Neutrophil (primary cell): ENCODE measurements around the gene ITPK1.

Experiments used
- H3K27ac ChIP-seq: fragments of 200-600 bp; sonication (generic); 2 replicates; pipeline ENCODE4 v1.5.1; 2016; ENCODE audit warnings: mild to moderate bottlenecking, moderate library complexity
- H3K27me3 ChIP-seq: fragments of 200-600 bp; sonication (generic); 2 replicates; pipeline ENCODE4 v1.6.0; 2016; ENCODE audit warnings: mild to moderate bottlenecking
- H3K36me3 ChIP-seq: fragments of 200-600 bp; sonication (generic); 2 replicates; pipeline ENCODE4 v1.5.1; 2017
- H3K4me1 ChIP-seq, 2 experiments: fragments of 200-600 bp in 1 of 2; sonication (generic) in 1 of 2; 1 replicate in 1 of 2; 2 replicates in 1 of 2; pipeline versions ENCODE4 v1.5.1 to v1.6.1; 2013 to 2016; ENCODE audit warnings: low read depth in 1 of 2, low read length in 1 of 2, mild to moderate bottlenecking in 1 of 2, moderate library complexity in 1 of 2; ENCODE audit not compliant: control insufficient read depth in 1 of 2, insufficient read depth in 1 of 2
- H3K4me3 ChIP-seq, 2 experiments: fragments of 200-600 bp in 1 of 2; sonication (generic) in 1 of 2; 1 replicate in 1 of 2; 2 replicates in 1 of 2; pipeline ENCODE4 v1.5.1; 2013 to 2016; ENCODE audit warnings: low read depth in 1 of 2, low read length in 1 of 2, mild to moderate bottlenecking in 1 of 2, moderate library complexity in 1 of 2
- H3K9me3 ChIP-seq: fragments of 200-600 bp; sonication (generic); 2 replicates; pipeline ENCODE4 v1.5.1; 2016
- CTCF ChIP-seq: fragments of 200-600 bp; sonication (generic); IDR thresholded peaks from 2 replicates; pipeline ENCODE4 v1.5.1; 2016; ENCODE audit warnings: antibody characterized with exemption

ITPK1 gene

GRCh38 chr14:92945959-92946846, 169.5 kb downstream of the ITPK1 start:
- Histone ChIP-seq H3K36me3 (peaks cover 99% of the 10 kb centered on the region), H3K27me3 (no peaks in the 10 kb centered on the region), H3K27ac (no peak overlapping the region), H3K4me1 (no peaks in the 10 kb centered on the region), H3K4me3 (no peak overlapping the region), H3K9me3 (no peaks in the 10 kb centered on the region)
- TF ChIP-seq CTCF, result no peak

GRCh38 chr14:92945544-92945943, 170.2 kb downstream of the ITPK1 start:
- Histone ChIP-seq H3K27ac (no peak overlapping the region), H3K4me1 (no peaks in the 10 kb centered on the region), H3K36me3 (peaks cover 99% of the 10 kb centered on the region), H3K9me3 (no peaks in the 10 kb centered on the region), H3K4me3 (no peak overlapping the region), H3K27me3 (no peaks in the 10 kb centered on the region)
- no peak for TF ChIP-seq CTCF

- peaks cover 0 to 2% of the 10 kb centered on the region in 2 experiments for H3K4me1 ChIP-seq
- H3K27ac ChIP-seq, result no peak overlapping the region
- no peak for TF ChIP-seq CTCF
- H3K9me3 ChIP-seq, result no peaks in the 10 kb centered on the region
- no peak overlapping the region for H3K4me3 ChIP-seq
- H3K27me3 ChIP-seq, result no peaks in the 10 kb centered on the region
- H3K36me3 ChIP-seq, result peaks cover 99% of the 10 kb centered on the region
Observed at GRCh38 chr14:92944976-92945375, 170.7 kb downstream of the ITPK1 start.

GRCh38 chr14:92943855-92944570, 171.7 kb downstream of the ITPK1 start:
- no peaks in the 10 kb centered on the region for H3K27me3 ChIP-seq
- H3K36me3 ChIP-seq, result peaks cover 98% of the 10 kb centered on the region
- TF ChIP-seq CTCF, result no peak
- H3K4me1 ChIP-seq, result peaks cover 0 to 8% of the 10 kb centered on the region in 2 experiments
- no peaks in the 10 kb centered on the region for H3K9me3 ChIP-seq
- no peak overlapping the region for H3K27ac ChIP-seq
- no peak overlapping the region for H3K4me3 ChIP-seq

- peaks cover 0 to 8% of the 10 kb centered on the region in 2 experiments for H3K4me1 ChIP-seq
- H3K27ac ChIP-seq, result no peak overlapping the region
- no peaks in the 10 kb centered on the region for H3K9me3 ChIP-seq
- no peak overlapping the region for H3K4me3 ChIP-seq
- H3K36me3 ChIP-seq, result peaks cover 99% of the 10 kb centered on the region
- no peak for TF ChIP-seq CTCF
- H3K27me3 ChIP-seq, result no peaks in the 10 kb centered on the region
Observed at GRCh38 chr14:92942976-92943710, 172.6 kb downstream of the ITPK1 start.
